ENCODE measurements around the gene IL17A.

DNA sequence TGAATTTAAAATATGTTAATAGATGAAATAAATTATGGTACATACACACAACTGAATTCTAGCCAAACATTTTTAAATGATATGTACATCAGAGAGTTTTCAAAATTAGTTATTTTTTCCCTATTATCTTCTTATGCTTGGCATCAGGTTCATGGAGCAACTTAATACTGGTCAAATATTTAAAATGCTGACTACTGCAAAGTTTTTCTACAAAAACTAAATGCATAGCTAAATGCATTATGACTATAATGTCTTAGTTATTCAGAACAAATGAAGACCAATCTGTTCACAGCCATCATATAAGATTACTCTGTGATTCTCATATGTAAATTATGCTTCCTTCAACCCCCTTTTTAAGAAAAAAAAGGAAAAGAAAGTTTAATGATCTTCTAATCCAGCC, 8.2 kb upstream of the IL17A start:
- TF ChIP-seq, protein P1, sequence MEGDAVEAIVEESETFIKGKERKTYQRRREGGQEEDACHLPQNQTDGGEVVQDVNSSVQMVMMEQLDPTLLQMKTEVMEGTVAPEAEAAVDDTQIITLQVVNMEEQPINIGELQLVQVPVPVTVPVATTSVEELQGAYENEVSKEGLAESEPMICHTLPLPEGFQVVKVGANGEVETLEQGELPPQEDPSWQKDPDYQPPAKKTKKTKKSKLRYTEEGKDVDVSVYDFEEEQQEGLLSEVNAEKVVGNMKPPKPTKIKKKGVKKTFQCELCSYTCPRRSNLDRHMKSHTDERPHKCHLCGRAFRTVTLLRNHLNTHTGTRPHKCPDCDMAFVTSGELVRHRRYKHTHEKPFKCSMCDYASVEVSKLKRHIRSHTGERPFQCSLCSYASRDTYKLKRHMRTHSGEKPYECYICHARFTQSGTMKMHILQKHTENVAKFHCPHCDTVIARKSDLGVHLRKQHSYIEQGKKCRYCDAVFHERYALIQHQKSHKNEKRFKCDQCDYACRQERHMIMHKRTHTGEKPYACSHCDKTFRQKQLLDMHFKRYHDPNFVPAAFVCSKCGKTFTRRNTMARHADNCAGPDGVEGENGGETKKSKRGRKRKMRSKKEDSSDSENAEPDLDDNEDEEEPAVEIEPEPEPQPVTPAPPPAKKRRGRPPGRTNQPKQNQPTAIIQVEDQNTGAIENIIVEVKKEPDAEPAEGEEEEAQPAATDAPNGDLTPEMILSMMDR (IDR thresholded peaks at IDR 0.05): no peak
- no peak for TF ChIP-seq POLR2A (IDR thresholded peaks at IDR 0.05)
